ENCODE data around the gene H2AZ2.
"Not testable (repeated sequence)": the region's sequence is repeated elsewhere in the genome, so short reads cannot be mapped to it uniquely, and the experiment has no call there.

H2AZ2 gene

DNA sequence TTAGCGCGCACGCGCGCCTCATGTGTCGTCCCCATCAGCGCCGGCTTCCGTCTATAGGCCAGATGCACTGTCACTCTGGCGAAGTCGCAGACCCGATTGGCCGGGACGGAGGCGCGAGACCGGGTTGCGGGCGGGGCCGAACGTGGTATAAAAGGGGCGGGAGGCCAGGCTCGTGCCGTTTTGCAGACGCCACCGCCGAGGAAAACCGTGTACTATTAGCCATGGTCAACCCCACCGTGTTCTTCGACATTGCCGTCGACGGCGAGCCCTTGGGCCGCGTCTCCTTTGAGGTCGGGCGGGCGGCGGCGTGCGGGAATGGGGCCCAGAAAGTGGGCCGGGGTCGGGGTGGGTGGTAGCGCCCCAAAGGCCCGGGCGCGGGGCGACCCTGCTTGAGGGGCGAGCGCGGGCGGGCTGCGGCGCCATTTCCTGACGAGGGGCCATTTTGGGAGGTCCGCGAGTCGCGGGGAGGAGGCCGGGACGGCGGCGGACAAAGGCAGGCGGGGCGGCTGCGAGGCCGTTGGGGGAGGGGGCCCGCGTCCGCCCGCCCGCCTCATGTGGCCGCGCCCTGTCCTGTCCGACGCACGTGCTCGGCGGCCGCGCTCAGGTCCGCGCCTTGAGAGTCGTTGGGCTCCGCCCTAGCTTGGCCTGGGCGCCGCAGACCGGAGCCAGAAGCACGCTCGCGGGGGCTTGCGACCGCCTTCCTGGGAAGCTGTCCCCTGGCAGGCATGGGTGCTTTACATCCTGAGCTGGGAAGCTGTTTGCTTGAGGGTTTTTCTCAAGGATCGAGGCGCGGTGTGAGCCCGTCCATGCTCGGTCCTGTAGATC is 51.2 kb downstream of the H2AZ2 start, which contains the start of gene PPIA:
PPIA (plus strand) TSS at position 178 of the 825 bp plus-strand sequence; CDS start at position 222, 44 bp downstream.
- in situ Hi-C loops (cut with MboI; ENCODE audit: low sequenced_read_pairs) = no loop called here
- peaks cover 6% of the 10 kb centered on the region; the same call in 1 of the 2 replicates for H3K4me1 ChIP-seq
- DNase-seq (ENCODE audit: low spot score in 2 of 2) = peak; percentile 90 to 99
- no peaks in the 10 kb centered on the region for H3K27me3 ChIP-seq (ENCODE audit: low read depth)
- H3K4me3 ChIP-seq = peak within 1 kb of the TSS; percentile 84
- H3K9me3 ChIP-seq = no peaks in the 10 kb centered on the region
- peaks cover 52% of the 10 kb centered on the region for H3K36me3 ChIP-seq (replicated peaks)

DNA sequence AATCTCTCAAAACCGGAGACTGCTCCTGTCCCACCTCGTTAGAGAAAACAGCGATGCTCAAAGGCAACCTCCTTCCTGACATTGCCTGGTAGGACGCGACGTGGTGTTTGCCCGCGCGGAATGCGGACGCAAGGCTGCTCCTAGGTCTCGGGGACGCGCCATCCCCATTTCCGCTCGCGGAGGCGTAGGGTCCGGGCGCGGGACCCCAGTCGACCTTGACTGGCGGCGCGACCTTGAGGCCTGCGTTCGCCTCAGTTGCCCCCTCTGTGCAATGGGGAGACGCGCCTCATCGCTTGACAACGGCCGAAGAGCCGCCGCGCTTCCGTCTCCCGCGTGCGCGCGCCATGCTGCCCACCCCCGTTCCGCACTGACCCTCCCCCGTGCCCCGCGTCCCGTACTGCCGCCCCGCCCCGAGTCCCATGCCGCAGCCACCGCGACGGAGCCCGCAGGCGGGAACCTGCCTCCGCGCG is 51.8 kb downstream of the H2AZ2 start:
- Histone ChIP-seq H3K4me3 (peak overlapping the region; percentile 84), H3K4me1 (peaks cover 6% of the 10 kb centered on the region; the same call in 1 of the 2 replicates), H3K9me3 (no peaks in the 10 kb centered on the region), H3K36me3 (replicated peaks) (peaks cover 45% of the 10 kb centered on the region), H3K27me3 (ENCODE audit: low read depth) (no peaks in the 10 kb centered on the region)
- in situ Hi-C loops (cut with MboI; ENCODE audit: low sequenced_read_pairs) = no loop called here
- DNase-seq (ENCODE audit: low spot score in 2 of 2) = no peak

DNA sequence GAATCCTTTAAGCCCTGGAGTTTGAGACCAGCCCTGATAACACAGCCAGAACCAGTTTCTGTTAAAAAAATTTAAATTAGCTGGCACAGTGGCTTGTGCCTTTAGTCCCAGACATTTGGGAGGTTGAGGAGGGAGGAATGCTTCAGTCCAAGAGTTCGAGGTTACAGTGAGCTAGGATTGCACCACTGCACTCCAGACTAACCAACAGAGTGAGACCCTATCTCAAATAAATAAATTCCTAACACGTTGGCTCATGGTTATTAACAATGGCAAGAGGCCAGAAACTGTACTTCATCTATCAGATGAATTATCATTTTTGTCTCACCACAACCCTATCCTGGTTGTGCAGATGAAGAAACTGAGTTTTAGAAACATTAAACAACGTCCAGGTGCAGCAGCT is 53.6 kb downstream of the H2AZ2 start:
- H3K9me3 ChIP-seq = no peaks in the 10 kb centered on the region
- in situ Hi-C loops (cut with MboI; ENCODE audit: low sequenced_read_pairs) = no loop called here

DNA sequence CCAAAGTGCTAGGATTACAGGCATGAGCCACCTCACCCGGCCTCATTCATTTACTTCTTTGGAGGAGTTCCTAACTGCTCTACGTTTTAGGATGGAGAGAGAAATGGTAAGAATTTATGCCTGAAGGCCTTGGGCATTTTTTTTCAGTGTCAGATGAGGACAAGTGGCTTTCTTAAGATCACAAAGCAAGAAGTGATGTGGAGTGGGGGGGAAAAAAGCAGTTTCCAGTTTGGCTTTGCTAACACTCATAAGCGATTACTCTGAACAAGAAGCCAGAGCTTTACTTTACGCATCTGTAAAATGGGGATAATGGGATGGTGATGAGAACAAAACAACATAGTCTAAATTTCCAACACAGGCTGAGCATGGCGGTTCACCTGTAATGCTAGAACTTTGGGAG is 54.0 kb downstream of the H2AZ2 start:
- Histone ChIP-seq H3K4me3 (no peak overlapping the region), H3K27me3 (ENCODE audit: low read depth) (no peaks in the 10 kb centered on the region), H3K9me3 (no peaks in the 10 kb centered on the region), H3K36me3 (replicated peaks) (peaks cover 24% of the 10 kb centered on the region), H3K4me1 (no peaks in the 10 kb centered on the region; the same call in 1 of the 2 replicates)
- DNase-seq (ENCODE audit: low spot score in 2 of 2) = no peak
- in situ Hi-C loops (cut with MboI; ENCODE audit: low sequenced_read_pairs) = no loop called here

More for the DNA sequence above, 53.6 kb downstream of the H2AZ2 start:
- DNase-seq (ENCODE audit: low spot score in 2 of 2) = no peak
- Histone ChIP-seq H3K36me3 (replicated peaks) (peaks cover 28% of the 10 kb centered on the region), H3K4me3 (no peak overlapping the region), H3K27me3 (ENCODE audit: low read depth) (no peaks in the 10 kb centered on the region), H3K4me1 (peaks cover 3% of the 10 kb centered on the region; the same call in 1 of the 2 replicates)

DNA sequence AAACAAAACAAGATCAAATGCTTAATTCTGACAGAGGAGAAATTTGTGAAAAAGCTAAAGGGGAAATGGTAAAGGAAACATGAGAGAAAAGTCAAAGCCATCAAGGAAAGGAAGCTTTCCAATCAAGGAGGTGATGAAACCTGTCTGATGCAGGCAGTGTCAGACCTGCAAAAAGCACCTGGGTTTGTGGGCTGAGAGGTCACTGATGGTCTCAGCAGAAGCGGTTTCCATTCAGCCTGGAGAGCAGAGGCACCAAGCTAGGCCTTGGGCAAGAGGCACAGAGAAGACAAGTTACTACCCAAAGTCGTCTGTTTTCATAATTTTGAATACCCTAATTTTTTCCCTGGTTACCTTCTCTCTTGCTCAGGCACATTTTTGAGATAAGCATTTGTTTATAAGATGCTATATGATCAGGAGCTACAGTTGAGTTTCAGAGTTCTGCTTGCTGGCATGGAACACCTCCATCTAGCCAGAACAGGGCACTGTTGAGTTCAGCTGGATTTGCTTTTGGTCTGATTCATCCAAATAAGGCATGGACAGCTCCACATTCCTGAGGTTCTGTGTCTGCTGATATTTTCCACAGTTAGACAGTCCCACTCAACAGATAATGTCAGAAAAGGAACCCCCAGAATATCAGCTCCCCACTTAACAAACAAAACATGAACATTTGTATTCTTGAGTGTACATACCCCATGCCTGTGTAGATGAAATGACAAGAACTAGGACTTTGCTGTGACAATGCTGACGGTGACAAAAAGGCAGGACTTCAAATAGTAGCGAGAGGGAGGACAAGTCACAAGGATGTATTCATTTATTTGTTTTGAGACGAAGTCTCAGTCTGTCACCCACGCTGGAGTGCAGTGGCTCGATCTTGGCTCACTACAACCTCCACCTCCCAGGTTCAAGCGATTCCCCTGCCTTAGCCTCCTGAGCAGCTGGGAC is 56.3 kb downstream of the H2AZ2 start:
- no peak for DNase-seq (ENCODE audit: low spot score in 2 of 2)
- peaks cover under 1% of the 10 kb centered on the region; the same call in 1 of the 2 replicates for H3K36me3 ChIP-seq (replicated peaks)
- no peak overlapping the region for H3K4me3 ChIP-seq
- in situ Hi-C loops (cut with MboI; ENCODE audit: low sequenced_read_pairs) = no loop called here
- no peaks in the 10 kb centered on the region for H3K27me3 ChIP-seq (ENCODE audit: low read depth)
- H3K9me3 ChIP-seq = no peaks in the 10 kb centered on the region
- H3K4me1 ChIP-seq = no peaks in the 10 kb centered on the region; the same call in 1 of the 2 replicates

DNA sequence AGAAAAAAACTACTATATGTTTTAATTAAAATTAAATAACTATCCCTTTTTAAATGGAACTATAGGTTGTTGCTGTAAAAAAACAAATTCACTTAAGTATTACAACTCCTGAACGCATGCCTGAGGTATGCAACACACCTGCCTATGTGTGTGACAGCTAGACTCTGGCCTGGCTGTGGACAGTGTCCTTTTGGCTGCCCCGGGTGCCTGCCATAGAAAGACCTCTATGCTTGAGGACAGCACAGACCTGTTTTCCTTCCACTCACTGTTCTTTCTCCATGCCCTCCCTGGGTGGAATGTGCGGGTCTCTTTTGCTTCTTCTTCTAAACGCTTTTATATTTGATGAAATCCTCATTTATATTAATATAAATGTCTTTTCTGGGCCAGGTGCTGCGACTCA is 57.9 kb downstream of the H2AZ2 start:
- H3K27me3 ChIP-seq (ENCODE audit: low read depth) = no peaks in the 10 kb centered on the region
- in situ Hi-C loops (cut with MboI; ENCODE audit: low sequenced_read_pairs) = no loop called here
- no peaks in the 10 kb centered on the region for H3K36me3 ChIP-seq (replicated peaks)
- H3K9me3 ChIP-seq = no peaks in the 10 kb centered on the region
- no peaks in the 10 kb centered on the region; the same call in 1 of the 2 replicates for H3K4me1 ChIP-seq
- no peak for DNase-seq (ENCODE audit: low spot score in 2 of 2)
- no peak overlapping the region for H3K4me3 ChIP-seq

DNA sequence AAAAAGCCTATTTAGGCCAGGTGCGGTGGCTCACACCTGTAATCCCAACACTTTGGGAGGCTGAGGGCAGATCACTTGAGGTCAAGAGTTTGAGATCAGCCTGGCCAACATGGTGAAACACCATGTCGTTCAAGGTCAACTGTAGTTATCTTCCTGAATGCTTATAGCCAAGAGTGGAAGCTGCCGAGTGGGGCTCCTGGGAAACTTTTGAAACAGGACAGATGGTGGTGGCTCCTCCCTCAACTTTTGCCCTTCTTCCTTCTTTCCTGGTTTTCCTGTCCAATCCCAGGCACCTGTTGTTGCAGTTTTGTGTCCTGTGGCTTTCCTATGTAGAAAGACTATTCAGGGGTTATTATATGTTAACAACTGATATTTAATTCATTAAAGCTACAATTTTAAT is 60.1 kb downstream of the H2AZ2 start:
- H3K4me1 ChIP-seq = no peaks in the 10 kb centered on the region
- H3K4me3 ChIP-seq = no peak overlapping the region
- H3K36me3 ChIP-seq (replicated peaks) = no peaks in the 10 kb centered on the region
- H3K27me3 ChIP-seq (ENCODE audit: low read depth) = no peaks in the 10 kb centered on the region
- DNase-seq (ENCODE audit: low spot score in 2 of 2) = no peak
- no peaks in the 10 kb centered on the region for H3K9me3 ChIP-seq
- in situ Hi-C loops (cut with MboI; ENCODE audit: low sequenced_read_pairs) = no loop called here

DNA sequence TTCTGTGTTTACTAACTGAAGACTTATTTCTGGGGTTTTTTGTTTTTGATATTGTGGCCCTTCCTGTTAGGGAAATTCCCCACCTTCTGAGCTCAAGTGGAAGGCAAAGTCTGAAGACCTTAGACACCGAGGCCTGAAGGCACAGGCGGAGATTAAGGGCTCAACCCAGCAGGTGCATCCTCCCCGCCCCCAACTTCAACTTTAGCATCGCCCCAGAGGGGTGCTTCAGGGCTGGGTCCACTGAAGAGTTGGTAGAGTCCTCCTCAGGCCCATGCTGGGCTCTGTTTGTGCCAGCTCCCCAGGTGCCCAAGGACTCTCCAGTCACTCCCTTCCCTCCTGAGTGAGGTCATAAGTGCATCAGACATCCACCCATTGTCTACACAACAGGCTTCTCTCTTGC is 60.8 kb downstream of the H2AZ2 start:
- Histone ChIP-seq H3K9me3 (no peaks in the 10 kb centered on the region), H3K27me3 (ENCODE audit: low read depth) (no peaks in the 10 kb centered on the region), H3K36me3 (replicated peaks) (no peaks in the 10 kb centered on the region), H3K4me1 (no peaks in the 10 kb centered on the region), H3K4me3 (no peak overlapping the region)
- in situ Hi-C loops (cut with MboI; ENCODE audit: low sequenced_read_pairs) = no loop called here
- DNase-seq (ENCODE audit: low spot score in 2 of 2) = no peak

DNA sequence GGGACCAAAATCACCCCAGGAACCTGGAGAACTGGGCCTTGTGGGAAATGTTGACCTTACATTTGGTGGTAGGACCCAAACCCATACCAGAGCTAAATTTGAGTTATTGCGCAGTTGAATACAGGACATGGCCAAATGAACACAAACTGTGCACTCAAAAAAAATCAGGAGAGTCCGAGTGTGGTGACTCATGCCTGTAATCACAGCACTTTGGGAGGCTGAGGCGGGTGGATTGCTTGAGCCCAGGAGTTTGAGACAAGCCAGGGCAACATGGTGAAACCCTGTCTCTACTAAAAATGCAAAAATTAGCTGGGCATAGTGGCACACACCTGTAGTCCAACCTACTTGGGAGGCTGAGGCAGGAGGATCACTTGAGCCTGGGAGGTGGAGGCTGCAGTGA is 62.7 kb downstream of the H2AZ2 start:
- H3K27me3 ChIP-seq (ENCODE audit: low read depth); H3K4me1 ChIP-seq; H3K4me3 ChIP-seq; DNase-seq (ENCODE audit: low spot score in 2 of 2); H3K9me3 ChIP-seq; H3K36me3 ChIP-seq (replicated peaks); in situ Hi-C loops (cut with MboI; ENCODE audit: low sequenced_read_pairs): not testable (repeated sequence)

DNA sequence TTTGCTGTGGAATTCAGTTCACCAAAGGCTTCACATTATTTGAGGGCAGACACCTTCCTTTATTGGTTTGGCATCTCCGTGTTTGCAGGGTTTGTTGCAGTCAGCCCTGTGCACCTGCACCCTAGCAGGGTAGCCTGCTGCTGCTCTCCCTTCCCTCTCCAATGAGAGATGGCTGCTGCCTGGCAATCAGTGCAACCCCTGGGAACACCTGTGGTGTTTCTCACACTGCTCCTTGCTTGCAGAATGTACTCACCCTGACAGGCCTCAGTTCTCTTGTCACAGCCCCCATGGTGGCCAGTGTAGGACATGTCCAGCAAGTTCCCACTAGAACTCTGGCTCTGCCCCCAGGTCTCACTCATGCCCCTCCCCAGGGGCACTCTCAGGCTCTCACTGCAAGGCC is 63.5 kb downstream of the H2AZ2 start:
- in situ Hi-C loops (cut with MboI; ENCODE audit: low sequenced_read_pairs) = no loop called here

DNA sequence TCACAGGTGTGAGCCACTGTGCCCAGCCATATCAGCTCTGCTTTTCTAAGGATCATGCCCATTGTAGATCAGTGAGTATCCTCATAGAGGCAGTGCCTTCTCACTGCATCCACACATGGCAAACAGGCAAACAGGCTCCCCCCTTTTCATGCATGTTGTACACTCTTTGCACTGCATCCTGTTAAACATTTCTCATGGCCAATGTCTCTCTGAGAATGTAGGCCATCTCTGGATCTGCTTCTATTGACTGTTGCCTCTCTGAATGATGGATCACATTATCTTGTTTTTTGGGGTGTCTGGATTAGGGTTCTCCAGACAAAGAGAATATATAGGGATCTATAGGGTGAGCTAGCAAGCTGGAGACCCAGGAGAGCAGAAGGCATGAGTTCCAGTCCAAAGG is 64.5 kb downstream of the H2AZ2 start:
- Histone ChIP-seq H3K4me1 (no peaks in the 10 kb centered on the region), H3K27me3 (ENCODE audit: low read depth) (no peaks in the 10 kb centered on the region), H3K9me3 (no peaks in the 10 kb centered on the region), H3K4me3 (no peak overlapping the region), H3K36me3 (replicated peaks) (no peaks in the 10 kb centered on the region)
- in situ Hi-C loops (cut with MboI; ENCODE audit: low sequenced_read_pairs) = no loop called here
- no peak for DNase-seq (ENCODE audit: low spot score in 2 of 2)

More for the DNA sequence above, 63.5 kb downstream of the H2AZ2 start:
- no peaks in the 10 kb centered on the region for H3K4me1 ChIP-seq
- H3K27me3 ChIP-seq (ENCODE audit: low read depth) = no peaks in the 10 kb centered on the region
- DNase-seq (ENCODE audit: low spot score in 2 of 2) = no peak
- H3K4me3 ChIP-seq = no peak overlapping the region
- no peaks in the 10 kb centered on the region for H3K36me3 ChIP-seq (replicated peaks)
- no peaks in the 10 kb centered on the region for H3K9me3 ChIP-seq

DNA sequence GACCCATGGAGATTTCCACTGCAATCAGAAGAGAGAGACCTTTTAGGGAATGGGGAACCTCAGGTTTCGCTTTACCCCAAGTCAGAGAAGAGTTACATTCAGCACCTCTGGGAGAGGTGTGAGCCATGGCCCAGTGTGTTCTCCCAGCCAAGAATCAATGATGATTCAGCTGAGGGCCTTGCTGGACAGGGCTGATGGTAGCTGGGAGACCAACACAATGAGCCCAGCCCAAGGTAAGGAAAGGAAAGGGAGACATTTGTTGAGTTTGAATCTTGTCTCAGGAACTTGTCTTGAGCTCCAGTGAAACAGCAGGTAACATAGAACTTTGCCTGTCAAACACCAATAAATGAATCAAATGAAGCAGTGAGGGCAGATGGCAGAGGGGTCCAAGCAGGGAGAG is 65.4 kb downstream of the H2AZ2 start:
- no peaks in the 10 kb centered on the region for H3K4me1 ChIP-seq
- H3K36me3 ChIP-seq (replicated peaks) = no peaks in the 10 kb centered on the region
- in situ Hi-C loops (cut with MboI; ENCODE audit: low sequenced_read_pairs) = no loop called here
- no peaks in the 10 kb centered on the region for H3K27me3 ChIP-seq (ENCODE audit: low read depth)
- DNase-seq (ENCODE audit: low spot score in 2 of 2) = no peak
- H3K4me3 ChIP-seq = no peak overlapping the region
- H3K9me3 ChIP-seq = no peaks in the 10 kb centered on the region
